ENCODE measurements around the gene DGKG. TPM values are rescaled to one million over a fixed set of nuclear protein-coding genes. Genes with fewer than 3 reads are reported as not detected.

Gene DGKG
- total RNA-seq, 1 donor from 2014 or later: 5.7 TPM

DNA sequence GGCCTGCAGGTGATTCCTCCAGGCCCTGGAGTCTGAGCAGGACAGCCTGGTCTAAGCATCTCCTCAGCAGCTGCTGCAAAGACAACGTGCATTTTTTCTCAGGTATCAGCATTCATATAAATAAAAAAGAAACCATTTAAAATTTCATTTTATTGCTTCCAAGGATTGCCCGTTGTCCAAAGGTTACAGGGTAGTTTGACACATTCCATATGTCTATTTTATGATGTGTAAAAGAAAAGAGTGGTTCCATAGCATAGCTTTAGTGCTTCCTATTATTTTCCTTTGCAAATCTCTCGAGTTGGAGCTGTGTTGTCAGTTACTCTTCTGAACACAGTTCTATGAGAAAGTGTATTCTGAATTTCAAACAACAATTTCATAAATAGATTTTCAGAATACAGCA, 7.2 kb upstream of the DGKG start:
- Histone ChIP-seq H3K36me3 (no peaks in the 10 kb centered on the region), H3K27me3 (ENCODE audit: low read depth) (peaks cover 17% of the 10 kb centered on the region), H3K4me1 (no peaks in the 10 kb centered on the region), H3K4me3 (no peak overlapping the region), H3K9me3 (no peaks in the 10 kb centered on the region), H3K27ac (no peak overlapping the region)
- intact Hi-C loops (cut with DNase I): no loop called here
- TF ChIP-seq, protein P1, sequence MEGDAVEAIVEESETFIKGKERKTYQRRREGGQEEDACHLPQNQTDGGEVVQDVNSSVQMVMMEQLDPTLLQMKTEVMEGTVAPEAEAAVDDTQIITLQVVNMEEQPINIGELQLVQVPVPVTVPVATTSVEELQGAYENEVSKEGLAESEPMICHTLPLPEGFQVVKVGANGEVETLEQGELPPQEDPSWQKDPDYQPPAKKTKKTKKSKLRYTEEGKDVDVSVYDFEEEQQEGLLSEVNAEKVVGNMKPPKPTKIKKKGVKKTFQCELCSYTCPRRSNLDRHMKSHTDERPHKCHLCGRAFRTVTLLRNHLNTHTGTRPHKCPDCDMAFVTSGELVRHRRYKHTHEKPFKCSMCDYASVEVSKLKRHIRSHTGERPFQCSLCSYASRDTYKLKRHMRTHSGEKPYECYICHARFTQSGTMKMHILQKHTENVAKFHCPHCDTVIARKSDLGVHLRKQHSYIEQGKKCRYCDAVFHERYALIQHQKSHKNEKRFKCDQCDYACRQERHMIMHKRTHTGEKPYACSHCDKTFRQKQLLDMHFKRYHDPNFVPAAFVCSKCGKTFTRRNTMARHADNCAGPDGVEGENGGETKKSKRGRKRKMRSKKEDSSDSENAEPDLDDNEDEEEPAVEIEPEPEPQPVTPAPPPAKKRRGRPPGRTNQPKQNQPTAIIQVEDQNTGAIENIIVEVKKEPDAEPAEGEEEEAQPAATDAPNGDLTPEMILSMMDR (IDR thresholded peaks at IDR 0.05): no peak
- ATAC-seq (no peak), DNase-seq (no peak)

DNA sequence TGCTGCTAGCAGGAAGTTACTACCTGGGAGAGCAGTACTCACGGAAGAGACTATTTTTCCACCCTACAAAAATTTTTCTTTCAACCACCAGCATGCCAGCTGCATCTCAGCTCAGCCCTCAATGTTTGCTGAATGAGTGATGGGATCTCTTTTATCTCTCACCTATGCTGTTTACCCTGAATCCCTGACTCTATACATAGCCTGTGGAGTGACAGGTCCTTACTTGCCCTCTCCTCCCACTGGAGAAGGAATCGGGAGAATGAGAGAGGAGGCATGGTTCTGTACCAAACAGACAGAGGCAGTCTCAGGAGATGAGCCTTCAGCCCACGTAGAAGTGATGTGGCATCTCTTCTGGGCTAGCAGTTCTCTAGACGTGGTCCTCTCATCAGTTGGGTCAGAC, 6.7 kb upstream of the DGKG start:
- peaks cover 17% of the 10 kb centered on the region for H3K27me3 ChIP-seq (ENCODE audit: low read depth)
- TF ChIP-seq, protein P1 (IDR thresholded peaks at IDR 0.05): no peak
- H3K36me3 ChIP-seq: no peaks in the 10 kb centered on the region
- H3K27ac ChIP-seq: no peak overlapping the region
- H3K4me3 ChIP-seq: no peak overlapping the region
- ATAC-seq: no peak
- no peak for DNase-seq
- no peaks in the 10 kb centered on the region for H3K4me1 ChIP-seq
- no peaks in the 10 kb centered on the region for H3K9me3 ChIP-seq
- intact Hi-C loops (cut with DNase I): no loop called here

DNA sequence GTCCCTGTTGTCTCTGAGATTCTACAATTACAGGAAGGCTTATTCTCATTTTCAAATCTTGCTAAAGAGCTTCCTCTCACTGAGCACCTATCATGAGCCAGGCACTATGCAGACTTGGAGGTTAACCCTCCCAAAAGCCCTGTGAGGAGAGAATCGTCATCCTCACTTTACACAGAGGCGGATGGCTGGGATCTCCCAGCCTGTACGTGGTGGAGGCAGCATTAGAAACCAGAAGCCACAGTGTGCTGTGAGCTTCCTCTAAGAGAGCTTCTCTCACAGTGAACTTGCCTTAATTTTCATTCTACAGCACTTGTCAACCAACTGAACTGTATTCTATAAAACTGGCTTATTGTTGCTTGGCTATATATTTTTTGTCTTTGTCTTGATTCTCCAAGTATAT, 6.1 kb upstream of the DGKG start:
- Histone ChIP-seq H3K9me3 (no peaks in the 10 kb centered on the region), H3K27me3 (ENCODE audit: low read depth) (peaks cover 21% of the 10 kb centered on the region), H3K4me1 (no peaks in the 10 kb centered on the region), H3K36me3 (no peaks in the 10 kb centered on the region), H3K27ac (no peak overlapping the region), H3K4me3 (no peak overlapping the region)
- TF ChIP-seq, protein P1 (IDR thresholded peaks at IDR 0.05): no peak
- no peak for ATAC-seq
- no peak for DNase-seq
- intact Hi-C loops (cut with DNase I): no loop called here

DNA sequence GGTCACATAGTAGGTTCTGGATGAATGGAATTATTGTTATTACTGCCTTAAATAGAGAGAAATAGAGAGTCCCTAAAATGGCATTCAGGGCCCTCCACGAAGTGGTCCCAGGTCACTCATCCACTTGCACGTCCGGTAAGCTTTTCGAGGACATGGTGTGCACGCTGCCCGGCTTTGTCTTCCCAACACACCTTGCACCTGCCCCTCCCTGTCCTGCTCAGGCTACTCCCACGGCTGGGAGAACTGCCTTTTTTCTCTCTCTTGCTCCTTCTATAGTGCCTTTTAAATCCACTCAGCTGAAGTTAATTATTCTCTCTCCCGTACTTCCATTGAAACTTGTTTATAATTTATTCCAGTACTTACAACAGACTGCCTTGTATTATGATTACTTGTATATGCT, 5.6 kb upstream of the DGKG start:
- no peak overlapping the region for H3K4me3 ChIP-seq
- H3K36me3 ChIP-seq: no peaks in the 10 kb centered on the region
- no peak for ATAC-seq
- no peaks in the 10 kb centered on the region for H3K4me1 ChIP-seq
- intact Hi-C loops (cut with DNase I): no loop called here
- no peak overlapping the region for H3K27ac ChIP-seq
- TF ChIP-seq, protein P1 (IDR thresholded peaks at IDR 0.05): no peak
- H3K27me3 ChIP-seq (ENCODE audit: low read depth): peaks cover 27% of the 10 kb centered on the region
- H3K9me3 ChIP-seq: no peaks in the 10 kb centered on the region
- no peak for DNase-seq

DNA sequence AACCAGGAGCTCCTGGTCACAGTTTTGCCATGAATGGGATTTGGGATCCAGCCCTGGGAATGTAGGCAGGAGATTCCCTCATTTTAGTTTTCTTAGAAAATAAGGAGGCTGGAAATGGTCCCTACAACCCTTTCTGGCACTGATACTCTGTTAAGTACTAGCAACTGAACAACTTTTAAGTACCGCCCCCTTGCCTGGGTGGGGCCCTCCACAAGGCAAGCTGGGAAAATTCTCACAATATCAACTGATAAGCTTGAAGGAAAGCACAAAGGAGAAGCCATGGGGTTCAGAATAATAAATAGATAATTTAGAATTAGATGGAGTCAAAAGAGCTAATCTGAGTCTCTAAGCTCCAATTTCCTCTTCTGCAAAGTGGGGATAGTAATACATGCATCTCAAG, 4.2 kb upstream of the DGKG start:
- Histone ChIP-seq H3K9me3 (no peaks in the 10 kb centered on the region), H3K4me3 (no peak overlapping the region), H3K36me3 (no peaks in the 10 kb centered on the region), H3K27me3 (ENCODE audit: low read depth) (peaks cover 41% of the 10 kb centered on the region), H3K27ac (no peak overlapping the region), H3K4me1 (peaks cover 14% of the 10 kb centered on the region)
- no peak for DNase-seq
- intact Hi-C loops (cut with DNase I): no loop called here
- TF ChIP-seq, protein P1 (IDR thresholded peaks at IDR 0.05): no peak
- no peak for ATAC-seq
